ENCODE measurements around the gene DNAJA1. TPM values are rescaled to one million over a fixed set of nuclear protein-coding genes. Genes with fewer than 3 reads are reported as not detected.

Gene DNAJA1
- total and polyA plus RNA-seq, 11 donors = 32.6 to 133 (median 63.1) TPM

- no peak for TF ChIP-seq POLR2A (IDR thresholded peaks at IDR 0.05)
- TF ChIP-seq CTCF (IDR thresholded peaks at IDR 0.05) = no peak
- Histone ChIP-seq H3K9me3 (no peaks in the 10 kb centered on the region), H3K36me3 (peaks cover 0 to 81% (median 78%) of the 10 kb centered on the region in 9 donors), H3K4me1 (peaks cover 7 to 65% (median 47%) of the 10 kb centered on the region in 12 donors), H3K4me3 (no peak overlapping the region), H3K27me3 (no peaks in the 10 kb centered on the region), H3K27ac (peak overlapping the region in 2 of 12 donors; percentile 5 to 22)
- ATAC-seq (no peak), DNase-seq (no peak)
- 32 to 56% (median 37%) methylated on average over 4 of the region's 4 CpGs for WGBS, 4 donors
- intact Hi-C loops (cut with DNase I) = no loop called here
These were observed 4.2 kb downstream of the DNAJA1 start for GRCh38 chr9:33029231-33029786.

DNA sequence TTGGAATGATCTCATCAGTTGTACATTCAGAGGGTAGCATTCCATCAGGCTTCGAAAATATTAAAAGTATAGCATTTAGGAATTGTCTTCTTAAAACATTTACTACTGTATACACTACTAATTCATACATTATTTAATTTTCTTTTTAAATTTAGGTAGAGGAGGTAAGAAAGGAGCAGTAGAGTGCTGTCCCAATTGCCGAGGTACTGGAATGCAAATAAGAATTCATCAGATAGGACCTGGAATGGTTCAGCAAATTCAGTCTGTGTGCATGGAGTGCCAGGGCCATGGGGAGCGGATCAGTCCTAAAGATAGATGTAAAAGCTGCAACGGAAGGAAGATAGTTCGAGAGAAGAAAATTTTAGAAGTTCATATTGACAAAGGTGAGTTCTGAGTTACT, 5.2 kb downstream of the DNAJA1 start:
- peaks cover 0 to 90% (median 87%) of the 10 kb centered on the region in 9 donors for H3K36me3 ChIP-seq
- ATAC-seq (no peak), DNase-seq (no peak)
- peaks cover 7 to 63% (median 45%) of the 10 kb centered on the region in 12 donors for H3K4me1 ChIP-seq
- H3K27ac ChIP-seq = no peak overlapping the region
- no peaks in the 10 kb centered on the region for H3K9me3 ChIP-seq
- no peak overlapping the region for H3K4me3 ChIP-seq
- intact Hi-C loops (cut with DNase I) = no loop called here
- H3K27me3 ChIP-seq = no peaks in the 10 kb centered on the region
- 52 to 58% (median 57%) methylated on average over 5 of the region's 5 CpGs for WGBS, 4 donors
- no peak for TF ChIP-seq POLR2A (IDR thresholded peaks at IDR 0.05)
- no peak for TF ChIP-seq CTCF (IDR thresholded peaks at IDR 0.05)

DNA sequence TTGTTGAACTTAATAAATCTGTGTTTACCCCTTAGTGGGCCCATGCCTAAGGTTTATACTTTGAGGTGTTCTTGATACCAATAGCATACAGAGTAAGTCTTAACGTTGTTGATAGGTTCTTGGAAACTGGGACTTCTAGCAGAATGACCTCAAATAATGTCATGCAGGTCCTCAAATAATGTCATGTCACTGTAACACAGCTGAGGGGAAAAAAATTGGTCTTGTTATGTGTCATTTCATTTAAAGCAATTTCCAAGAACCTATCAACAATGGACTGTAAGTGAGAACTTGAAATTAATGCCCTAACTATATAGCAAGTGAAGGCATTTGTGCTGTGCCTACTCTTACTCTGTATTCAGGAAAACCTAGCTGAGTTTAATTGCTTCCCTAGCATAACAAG, 7.2 kb downstream of the DNAJA1 start:
- ATAC-seq (no peak), DNase-seq (no peak)
- H3K9me3 ChIP-seq = no peaks in the 10 kb centered on the region
- TF ChIP-seq POLR2A (IDR thresholded peaks at IDR 0.05) (no peak), CTCF (IDR thresholded peaks at IDR 0.05) (no peak)
- H3K4me3 ChIP-seq = no peak overlapping the region
- intact Hi-C loops (cut with DNase I) = no loop called here
- peaks cover 0 to 100% (median 100%) of the 10 kb centered on the region in 9 donors for H3K36me3 ChIP-seq
- H3K4me1 ChIP-seq = peaks cover 7 to 50% (median 35%) of the 10 kb centered on the region in 12 donors
- 39 to 57% (median 48%) methylated on average over 1 of the region's 1 CpG for WGBS, 4 donors
- no peaks in the 10 kb centered on the region for H3K27me3 ChIP-seq
- no peak overlapping the region for H3K27ac ChIP-seq

DNA sequence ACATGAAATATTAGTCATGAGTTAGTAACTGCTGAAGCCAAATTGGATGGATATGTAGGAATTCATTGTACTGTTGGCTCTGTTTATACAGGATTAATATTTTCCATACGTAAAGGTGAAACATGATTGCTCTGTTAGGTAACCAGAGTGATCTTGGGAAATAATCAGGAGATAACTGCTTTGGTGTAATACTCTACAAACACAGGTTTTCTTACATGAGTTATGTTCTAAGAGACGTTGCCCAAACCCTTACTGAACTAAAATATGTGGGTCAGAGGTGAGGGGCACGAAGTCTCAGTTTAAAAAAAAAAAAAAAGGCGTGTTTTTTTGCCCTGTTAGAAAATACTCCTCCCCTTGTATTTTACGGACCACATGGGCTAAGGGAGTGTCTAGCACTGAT, 7.8 kb downstream of the DNAJA1 start:
- WGBS, 4 donors = 80 to 89% (median 86%) methylated on average over 5 of the region's 5 CpGs
- intact Hi-C loops (cut with DNase I) = no loop called here
- ATAC-seq (no peak), DNase-seq (no peak)
- Histone ChIP-seq H3K9me3 (no peaks in the 10 kb centered on the region), H3K27ac (no peak overlapping the region), H3K27me3 (no peaks in the 10 kb centered on the region), H3K36me3 (peaks cover 0 to 100% (median 100%) of the 10 kb centered on the region in 9 donors), H3K4me1 (peaks cover 7 to 44% (median 32%) of the 10 kb centered on the region in 12 donors), H3K4me3 (no peak overlapping the region)
- no peak for TF ChIP-seq CTCF (IDR thresholded peaks at IDR 0.05)
- TF ChIP-seq POLR2A (IDR thresholded peaks at IDR 0.05) = no peak
